ENCODE data around the gene CDYL2.

Gene CDYL2

DNA sequence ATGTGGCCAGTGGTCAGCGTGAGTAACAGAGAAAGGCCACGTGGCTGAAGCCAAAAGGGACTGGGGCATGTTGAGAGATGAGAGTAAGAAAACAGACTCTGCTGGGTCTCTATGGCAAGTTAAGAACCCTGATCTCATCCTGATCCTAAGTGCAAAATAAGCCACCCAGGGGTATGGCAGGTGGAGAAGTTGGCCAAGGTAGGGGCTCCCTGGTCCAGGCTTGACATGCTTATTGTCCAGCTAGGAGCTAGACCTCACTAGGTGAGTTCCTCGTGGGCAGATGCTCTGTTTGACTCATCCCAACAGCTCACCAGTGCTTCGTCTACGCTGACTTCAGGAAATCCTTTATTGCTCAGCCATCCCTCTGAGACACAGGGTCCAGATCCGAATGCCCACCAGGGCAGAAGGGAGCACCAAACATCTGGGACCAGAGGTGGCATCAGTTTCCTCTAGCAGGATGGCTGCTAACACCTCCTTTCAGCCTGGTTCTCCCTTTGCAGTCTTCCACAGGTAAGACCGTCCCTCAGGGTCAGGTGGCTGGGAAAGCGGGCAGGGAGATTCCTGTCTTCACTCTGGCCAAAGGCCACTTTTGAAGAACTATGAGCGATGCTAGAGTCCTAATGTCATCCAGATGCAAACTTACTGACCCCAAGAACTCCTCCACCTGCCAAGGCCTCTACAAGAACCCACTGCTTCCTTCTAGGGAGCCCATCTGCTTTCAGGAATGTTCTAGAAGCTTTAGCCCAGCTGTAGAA, 99.5 kb downstream of the CDYL2 start:
- DNase-seq (ENCODE audit: low read depth), result no peak

DNA sequence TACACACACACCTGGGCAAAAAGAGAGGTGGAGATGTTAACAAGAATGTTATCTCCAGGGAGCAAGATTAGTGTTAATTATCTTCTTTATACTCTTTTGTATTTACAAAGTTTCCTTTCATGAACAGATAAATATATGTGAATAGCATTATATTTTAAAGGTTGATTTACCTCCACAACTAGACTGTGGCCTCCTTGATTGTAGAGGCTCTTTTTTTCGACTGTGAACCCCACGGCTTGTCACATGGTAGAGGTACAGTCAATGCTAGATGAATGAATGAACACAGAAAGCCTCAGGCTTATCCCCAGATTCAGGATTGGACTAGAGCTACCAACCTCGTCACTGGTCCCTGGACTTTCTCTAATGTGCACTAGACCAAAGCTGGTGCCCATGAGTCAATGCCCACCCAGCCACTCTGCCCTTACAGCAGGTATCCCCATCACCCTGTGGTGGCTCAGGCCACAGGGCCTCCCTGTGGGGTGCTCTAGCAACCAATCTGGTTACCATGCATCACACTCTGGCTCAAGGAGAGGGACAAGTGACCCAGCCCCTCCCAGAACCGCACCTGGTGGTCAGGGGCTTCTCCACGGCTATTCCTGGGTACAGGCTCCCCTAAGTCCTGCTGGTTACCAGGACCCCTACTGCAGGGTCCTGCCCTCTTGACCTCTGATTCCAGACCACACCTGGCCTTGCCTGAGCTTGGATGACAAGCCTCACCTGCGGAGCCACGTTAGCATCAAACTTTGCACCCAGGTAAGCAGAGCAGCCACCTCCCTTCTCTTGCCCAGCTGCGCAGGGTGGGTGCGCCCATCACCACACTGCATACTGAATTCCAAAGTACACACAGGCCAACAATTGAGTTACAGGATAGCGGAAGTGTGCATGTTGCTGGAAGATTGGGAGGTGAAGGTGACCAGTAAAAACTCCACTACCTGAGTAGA, 101.0 kb downstream of the CDYL2 start:
- DNase-seq (ENCODE audit: low read depth), result no peak

DNA sequence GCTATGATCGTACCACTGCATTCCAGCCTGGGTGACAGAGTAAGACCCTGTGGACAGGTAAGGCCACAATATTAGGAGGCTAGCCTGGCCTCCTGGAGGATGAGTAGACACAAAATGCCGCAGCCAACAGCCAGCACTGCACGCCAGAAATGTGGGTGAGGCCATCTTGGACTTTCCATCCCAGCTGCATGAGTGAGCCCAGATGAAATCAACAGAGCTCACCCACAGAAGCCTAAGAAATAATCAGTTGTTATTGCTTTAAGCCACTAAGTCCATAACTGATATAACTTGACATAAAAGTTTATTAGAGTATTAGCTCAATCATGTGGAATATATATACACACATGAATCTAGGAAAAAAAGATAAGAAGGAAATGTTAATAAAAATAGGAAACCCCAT, 101.7 kb downstream of the CDYL2 start:
- no peak for DNase-seq (ENCODE audit: low read depth)

DNA sequence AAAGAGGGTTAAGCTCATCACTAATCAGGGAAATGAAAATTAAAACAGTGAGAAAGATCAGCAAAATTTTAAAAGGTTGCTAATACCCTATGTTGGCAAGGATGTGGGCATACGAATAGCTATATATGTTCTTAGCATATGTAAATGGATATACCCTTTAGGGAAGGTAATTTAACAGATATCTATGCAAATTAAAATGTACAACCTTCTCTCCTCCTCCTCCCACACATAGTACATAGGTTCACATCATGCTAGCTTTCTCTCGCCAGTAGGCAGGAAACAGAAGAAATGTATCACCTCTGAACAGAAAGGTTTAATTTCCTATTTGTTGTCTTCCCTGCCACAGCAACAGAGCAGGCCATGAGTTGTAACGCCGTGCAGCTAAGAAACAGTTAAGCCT, 103.8 kb downstream of the CDYL2 start:
- DNase-seq (ENCODE audit: low read depth), result no peak

DNA sequence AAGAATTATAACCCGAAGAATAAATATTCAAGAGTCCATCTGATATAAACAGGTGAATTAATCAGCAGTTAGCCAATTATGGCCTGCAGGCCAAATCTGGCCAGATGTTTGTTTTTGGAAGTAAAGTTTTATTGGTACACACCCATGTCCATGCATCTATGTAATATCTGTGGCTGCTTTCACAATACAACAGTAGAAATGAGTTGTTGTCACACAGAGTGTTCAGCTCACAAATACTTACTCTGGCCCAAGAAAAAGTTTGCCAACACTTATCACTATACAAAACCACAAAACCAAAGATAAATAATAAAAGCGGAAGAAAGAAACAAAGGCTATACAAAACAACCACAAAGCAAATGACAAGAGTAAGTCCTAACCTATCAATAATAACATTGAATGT, 109.4 kb downstream of the CDYL2 start:
- DNase-seq (ENCODE audit: low read depth), result no peak

DNA sequence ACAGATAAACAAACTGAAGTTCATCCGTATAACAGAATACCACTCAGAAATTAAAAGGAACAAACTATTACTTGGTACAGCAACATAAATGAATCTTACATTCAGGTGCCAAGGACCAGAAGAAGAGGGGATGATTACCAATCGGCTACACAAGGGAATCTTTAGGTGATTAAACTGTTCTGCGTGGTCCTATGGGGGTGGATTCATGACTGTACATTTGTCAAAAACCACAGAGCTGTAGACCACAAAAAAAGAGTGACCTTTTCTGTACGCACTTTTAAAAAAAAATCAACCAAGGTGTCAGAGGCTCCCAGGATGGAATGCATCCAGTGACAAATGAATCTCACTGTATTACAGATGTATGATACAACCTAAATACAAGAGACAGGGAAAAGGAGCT, 110.8 kb downstream of the CDYL2 start:
- DNase-seq (ENCODE audit: low read depth), result no peak

DNA sequence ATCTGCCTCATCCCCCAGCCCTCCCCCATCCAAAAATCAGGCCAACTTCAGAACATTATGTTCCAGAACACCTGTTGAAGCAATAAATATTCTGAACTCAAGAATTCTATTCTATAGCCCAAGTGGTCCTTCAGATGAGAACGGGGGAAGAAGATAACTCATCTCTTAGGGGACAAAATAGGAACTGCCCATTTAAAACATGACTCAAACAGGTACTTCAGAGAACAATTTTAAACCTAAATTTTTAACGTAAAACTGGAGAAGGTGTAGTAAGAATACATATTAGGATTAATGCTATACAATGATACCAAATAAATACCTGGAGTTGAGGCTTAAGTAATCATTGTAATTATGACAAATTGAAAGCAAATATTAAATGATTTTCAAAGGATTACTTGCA, 112.1 kb downstream of the CDYL2 start:
- no peak for DNase-seq (ENCODE audit: low read depth)

DNA sequence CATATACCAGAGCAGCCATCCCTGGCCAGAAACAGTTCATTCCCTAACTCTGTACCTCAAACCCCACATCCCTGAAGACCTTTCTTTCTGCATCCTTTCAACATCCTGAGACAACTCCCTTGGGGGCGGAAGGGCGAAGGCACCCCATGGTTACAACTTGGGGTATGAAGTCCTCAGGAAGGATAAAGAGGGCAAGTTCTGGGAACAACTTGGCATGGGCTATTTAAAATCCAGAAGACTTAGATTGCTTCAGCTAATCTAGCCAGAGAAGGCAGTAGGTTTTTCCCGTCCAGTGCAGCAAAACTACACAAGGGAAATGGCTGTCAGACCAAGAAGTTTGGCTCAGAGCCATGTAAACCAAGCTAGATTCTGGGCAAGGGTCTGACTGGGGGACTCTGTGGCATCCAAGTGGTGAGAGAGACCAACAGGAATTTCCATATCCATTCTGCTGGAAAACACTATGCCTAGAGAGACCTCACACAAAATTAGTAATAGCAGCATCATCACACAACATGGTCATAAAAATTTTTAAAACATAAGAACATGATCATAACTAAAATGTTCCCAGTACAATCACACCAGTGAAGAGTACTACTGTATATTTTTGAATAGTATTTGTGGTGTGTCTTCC, 113.2 kb downstream of the CDYL2 start:
- DNase-seq (ENCODE audit: low read depth), result no peak

DNA sequence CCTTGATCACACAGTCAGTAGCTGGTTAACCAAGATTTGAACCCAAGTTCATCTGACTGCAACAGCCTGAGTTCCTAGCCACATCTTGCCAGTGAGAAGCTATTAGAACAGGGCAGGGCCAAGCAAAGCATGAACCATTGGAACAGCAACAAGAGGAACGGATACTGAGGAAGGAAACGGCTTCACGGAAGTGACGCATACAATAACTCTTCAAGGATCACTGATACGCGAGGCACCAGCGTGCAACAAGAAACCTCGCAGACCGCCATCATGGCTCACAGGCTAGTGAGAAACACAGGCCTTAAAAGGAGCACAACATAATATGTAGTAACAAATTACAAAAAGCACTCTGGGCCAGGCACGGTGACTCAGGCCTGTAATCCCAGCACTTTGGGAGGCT, 114.9 kb downstream of the CDYL2 start:
- no peak for DNase-seq (ENCODE audit: low read depth)

DNA sequence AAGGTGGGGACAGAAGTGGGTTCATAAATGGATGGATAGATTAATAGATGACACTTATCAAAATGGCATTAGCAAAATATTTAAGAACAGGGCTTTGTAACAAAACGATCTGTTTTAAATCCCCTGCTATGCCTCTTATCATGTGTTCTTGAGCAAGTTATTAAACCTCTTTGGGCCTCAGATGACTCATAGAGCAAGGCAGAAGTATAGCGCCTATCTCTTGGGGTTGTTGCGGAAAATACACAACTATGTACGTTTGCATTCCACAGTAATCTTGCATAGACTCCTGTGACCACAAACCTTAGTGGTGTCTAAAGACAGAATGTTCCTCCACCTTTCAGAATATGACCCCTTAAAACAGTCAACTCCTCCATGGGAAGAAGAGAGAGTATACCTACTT, 116.8 kb downstream of the CDYL2 start:
- no peak for DNase-seq (ENCODE audit: low read depth)

DNA sequence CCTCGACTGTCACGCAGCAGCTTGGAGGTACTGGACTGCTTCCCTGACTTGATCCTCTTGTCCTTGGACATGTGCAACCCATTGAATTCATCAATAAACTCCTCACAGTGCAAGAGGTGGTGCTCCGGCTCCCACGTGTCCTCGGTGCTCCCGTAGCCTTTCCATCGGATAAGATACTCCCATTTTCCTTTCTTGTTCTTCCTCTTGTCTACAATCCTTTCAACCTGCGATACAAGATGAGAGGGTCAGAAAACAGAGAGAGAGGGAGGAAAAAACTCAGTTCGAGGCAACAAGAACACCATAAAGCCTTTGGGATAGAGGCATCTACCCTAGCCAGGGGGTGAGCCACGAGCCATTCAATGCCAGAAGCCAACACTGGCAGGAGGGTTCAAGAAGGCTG, 119.5 kb downstream of the CDYL2 start:
- DNase-seq (ENCODE audit: low read depth), result no peak

DNA sequence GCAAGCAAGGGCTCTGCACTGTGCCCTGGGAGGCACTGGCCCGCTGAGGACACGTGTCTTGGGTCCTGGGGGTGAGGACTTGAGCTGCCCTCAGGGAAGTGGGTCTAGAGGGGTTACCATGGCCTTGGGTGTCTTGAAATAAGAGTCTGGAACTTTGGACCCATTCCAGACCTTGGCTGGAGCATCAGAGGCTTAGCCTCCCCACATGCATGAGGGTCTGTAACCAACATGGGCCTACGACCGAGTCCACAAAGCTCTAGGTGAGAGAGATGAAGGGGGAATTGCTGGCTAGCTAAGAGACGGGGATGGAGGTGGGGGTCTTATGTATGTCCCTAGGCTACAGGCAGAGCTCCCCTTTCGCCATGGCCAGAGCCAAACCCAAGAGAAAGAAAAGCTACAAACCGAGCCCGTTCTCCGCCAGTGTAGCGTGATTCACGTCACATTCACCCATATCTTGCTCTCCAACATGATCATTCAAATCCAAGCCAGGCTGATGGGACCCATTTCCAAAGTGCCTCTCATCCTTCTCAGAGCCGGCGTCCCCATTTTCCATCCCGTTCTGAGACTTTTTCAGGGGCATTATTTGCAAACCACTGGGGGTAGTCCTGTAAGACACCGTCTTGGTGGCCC, 120.1 kb downstream of the CDYL2 start:
- DNase-seq (ENCODE audit: low read depth), result no peak

DNA sequence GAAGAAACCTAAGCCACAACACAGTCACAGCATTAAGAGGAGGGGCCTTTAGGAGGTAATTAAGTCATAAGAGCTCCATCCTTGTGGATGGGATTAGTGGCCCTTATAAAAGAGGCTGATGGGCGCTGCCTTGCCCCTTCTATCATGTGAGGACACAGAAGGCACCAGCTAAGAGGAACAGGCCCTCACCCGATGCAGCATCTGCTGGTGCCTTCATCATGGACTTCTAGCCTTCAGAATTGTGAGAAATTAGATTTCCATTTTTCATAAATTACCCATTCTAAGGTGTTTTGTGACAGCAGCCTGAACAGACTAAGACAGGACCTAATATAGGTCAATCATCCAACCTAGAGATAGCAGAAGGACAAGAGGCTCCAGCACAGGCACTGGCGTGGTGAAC, 120.8 kb downstream of the CDYL2 start:
- DNase-seq (ENCODE audit: low read depth), result no peak

DNA sequence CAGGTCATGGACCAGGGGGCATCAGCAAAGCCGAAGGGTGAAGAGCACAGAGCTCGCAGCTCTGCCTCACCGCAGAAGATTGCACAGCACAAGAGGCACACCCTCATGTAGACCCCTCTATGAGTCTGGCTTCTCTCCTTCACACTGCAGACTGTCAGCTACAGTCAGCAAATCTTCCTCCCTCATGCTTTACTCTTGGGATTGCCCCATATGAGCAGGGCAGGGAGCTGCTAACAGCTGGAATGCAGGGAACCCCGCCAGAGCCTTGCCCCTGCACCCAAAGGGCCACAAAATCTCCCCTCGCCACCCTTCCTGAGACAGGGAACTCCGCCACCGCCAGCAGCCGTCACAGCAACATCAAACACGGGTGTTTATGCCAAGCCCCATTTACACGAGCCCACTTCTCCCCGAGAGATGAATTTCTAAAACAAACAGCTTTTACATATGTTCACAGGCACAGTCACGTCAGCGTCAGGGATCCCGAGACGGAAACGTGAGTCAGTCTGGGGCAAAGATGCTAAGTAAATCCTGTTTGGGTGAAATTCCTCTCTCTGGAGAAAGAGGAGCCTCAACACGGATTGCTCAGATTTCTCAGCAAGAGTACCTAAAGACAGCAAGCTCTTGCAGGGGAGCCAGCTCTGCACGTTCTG, 121.9 kb downstream of the CDYL2 start:
- no peak for DNase-seq (ENCODE audit: low read depth)

DNA sequence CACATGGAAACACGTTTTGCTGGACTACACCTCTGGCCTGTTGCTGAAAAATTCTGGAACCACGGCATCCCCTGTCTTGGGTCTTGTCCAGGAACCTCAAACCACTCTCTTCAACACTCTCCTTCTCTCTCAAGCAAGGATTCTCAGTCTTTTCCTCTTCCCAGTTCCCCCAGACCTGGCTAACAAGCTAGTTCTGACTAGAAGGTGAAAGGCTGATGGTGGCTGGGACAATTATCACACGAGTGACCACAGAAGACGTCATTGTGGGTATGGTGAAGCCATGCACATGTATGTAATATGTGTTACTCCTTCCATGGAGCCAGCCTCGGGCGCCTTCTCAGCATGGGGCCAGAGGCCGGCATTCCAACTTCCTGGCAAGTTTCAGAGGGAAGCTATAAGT, 123.0 kb downstream of the CDYL2 start:
- DNase-seq (ENCODE audit: low read depth), result no peak

DNA sequence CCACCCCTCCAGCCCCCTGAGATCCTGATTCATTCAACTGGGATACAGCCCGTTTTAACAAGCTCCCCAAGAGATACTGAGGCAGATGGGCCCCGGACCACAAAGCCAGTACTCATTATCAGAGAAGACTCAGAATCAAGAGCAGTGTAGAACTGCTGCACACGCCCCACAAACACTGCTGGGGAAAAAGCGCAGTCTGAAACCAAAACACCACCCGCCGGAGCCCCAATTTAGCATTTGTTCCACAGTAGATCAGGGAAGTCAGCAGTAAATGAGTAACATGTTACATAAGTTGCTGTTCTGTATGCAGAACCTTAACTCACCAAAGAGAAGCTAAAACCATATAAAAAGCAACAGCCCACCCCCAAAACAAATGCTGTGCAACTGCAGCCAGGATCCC, 123.6 kb downstream of the CDYL2 start:
- no peak for DNase-seq (ENCODE audit: low read depth)

DNA sequence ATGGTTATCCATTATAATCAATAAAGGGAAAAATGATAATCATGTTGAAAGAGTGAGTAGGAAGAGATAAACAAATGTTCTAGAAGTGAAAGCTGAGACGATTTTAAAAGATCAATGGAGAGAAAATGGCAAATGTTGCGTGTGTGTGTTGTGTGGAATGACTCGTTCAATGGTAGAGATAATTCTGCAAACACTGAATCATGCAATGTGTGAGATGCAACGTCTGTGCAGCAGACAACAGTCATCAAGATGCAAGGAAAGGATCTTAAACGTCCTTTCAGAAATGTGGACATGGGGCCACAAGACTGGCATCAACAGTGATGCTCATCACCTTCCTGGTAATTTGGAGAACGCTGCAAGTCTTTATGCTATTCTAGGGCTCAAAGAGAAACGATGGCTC, 124.4 kb downstream of the CDYL2 start:
- DNase-seq (ENCODE audit: low read depth), result no peak

DNA sequence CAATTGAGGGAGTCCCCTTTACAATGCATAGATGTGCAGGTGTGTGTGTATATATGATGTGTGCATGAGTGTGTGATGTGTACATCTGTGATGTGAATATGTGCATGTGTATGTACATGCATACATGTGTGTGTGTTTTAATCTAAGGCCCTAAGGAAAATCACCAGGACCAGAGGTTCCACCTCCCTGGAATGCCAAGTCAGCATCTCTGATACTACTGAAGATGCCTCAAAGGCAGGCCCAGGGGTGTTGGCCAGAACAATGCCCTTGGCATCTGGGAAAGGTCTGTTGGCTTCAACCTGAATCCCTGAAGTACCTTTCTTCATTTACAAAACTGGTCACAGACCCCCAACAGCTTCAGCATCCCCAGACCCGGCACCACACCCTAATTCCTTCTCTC, 129.5 kb downstream of the CDYL2 start:
- DNase-seq (ENCODE audit: low read depth), result no peak

DNA sequence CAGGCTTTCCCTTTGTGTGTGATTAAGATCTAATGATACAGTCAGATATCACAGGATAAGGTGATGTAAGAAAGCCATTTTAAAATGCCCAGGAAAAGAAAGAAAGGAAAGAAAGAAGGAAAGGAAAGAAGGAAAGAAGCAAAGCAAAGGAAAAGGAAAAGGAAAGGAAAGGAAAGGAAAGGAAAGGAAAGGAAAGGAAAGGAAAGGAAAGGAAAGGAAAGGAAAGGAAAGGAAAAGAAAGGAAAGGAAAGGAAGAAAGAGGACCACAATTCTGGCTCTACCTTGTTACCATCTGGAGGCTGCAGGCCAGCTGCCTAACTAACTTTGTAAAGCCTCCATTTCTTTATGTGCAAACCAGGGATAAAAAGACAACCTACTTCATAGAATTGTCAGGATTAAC, 132.0 kb downstream of the CDYL2 start:
- no peak for DNase-seq (ENCODE audit: low read depth)

DNA sequence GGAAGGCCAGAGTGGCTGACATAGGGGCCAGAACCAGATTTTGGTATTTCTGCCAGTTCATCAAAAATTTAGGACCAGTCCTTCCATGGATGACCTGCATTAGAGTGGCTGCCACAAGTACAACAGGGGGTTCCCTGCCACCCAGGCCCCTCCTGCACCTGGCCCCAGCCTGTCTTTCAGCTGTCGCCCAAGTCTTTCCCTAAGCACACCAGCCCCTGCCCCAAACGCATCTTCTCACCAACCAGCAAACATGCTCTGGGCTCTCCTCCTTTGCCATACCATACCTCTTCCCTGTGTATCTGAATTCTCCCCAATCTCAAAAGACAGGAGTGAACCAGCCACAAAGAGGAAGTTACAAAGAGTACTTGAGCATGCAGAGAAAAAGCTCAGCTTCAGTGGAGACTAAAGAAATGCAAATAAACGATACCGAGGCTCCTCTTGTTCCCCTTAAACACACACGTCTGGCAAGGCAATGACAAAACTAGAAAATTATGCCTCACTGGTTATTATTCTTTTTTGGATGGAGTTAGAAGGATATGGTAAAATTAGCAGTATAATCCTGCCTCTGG, 133.0 kb downstream of the CDYL2 start:
- DNase-seq (ENCODE audit: low read depth), result no peak

DNA sequence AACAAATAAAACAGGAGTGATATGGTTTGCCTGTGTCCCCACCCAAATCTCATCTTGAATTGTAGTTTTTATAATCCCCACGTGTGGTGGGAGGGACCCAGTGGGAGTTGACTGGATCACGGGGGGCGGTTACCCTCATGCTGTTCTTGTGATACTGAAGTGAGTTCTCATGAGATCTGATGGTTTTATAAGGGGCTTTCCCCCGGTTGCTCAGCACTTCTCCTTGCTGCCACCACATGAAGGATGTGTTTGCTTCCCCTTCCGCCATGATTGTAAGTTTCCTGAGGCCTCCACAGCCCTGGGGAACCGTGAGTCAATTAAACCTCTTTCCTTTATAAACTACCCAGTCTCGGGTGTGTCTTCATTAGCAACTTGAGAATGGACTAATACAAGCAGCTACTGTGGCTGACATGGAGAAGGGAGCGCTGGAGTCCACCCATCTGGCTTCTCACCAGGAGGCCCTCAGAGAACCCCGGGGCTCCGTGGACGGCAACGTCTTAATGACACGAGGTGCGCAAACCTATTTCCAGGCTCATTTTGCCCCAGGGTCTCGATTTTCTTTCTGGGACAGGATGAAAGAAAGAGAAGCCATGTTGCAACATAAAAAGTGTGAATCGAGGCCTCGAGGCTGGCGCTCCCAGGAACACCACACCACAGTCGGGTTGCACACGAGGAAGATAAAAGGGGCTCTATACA, 134.1 kb downstream of the CDYL2 start:
- DNase-seq (ENCODE audit: low read depth), result peak; percentile 13

Measured in activated T-cell treated with anti-CD3 and anti-CD28 coated beads for 24 hours (primary cell).